Mesenchymal stem cell (in vitro differentiated cells and primary cell): ENCODE measurements around the gene RYR1.

Experiments
- DNase-seq: peaks from one replicate; pipeline ENCODE4 v3.0.0-alpha.2; 2013
- H2AFZ ChIP-seq: one replicate; pipeline ENCODE4 v1.6.1; 2013; ENCODE audit warnings: low read depth, mild to moderate bottlenecking, control low read depth, inconsistent platforms, low read length, moderate library complexity
- H2AK5ac ChIP-seq: 2 replicates; pipeline ENCODE4 v1.6.1; 2013; ENCODE audit warnings: low read length, moderate library complexity, mild to moderate bottlenecking, inconsistent platforms; ENCODE audit not compliant: severe bottlenecking
- H2BK120ac ChIP-seq: one replicate; pipeline ENCODE4 v1.6.1; 2013; ENCODE audit warnings: low read depth, mild to moderate bottlenecking, inconsistent platforms, low read length, moderate library complexity
- H2BK12ac ChIP-seq, 2 experiments: one replicate each; pipeline ENCODE4 v1.6.1; 2013; ENCODE audit warnings: inconsistent platforms in 2 of 2, low read length in 2 of 2, mild to moderate bottlenecking in 2 of 2, moderate library complexity in 2 of 2, control low read depth in 1 of 2
- H2BK15ac ChIP-seq: one replicate; pipeline ENCODE4 v1.6.1; 2013; ENCODE audit warnings: mild to moderate bottlenecking, low read depth, inconsistent platforms; ENCODE audit not compliant: poor library complexity, severe bottlenecking
- H2BK5ac ChIP-seq: 2 replicates; pipeline ENCODE4 v1.6.1; 2013; ENCODE audit warnings: low read depth, mild to moderate bottlenecking, low read length, control low read depth, inconsistent platforms; ENCODE audit not compliant: poor library complexity, severe bottlenecking
- H3K14ac ChIP-seq, 2 experiments: one replicate each; pipeline ENCODE4 v1.6.1; 2013; ENCODE audit warnings: inconsistent platforms in 2 of 2, low read length in 2 of 2, control low read depth in 1 of 2, mild to moderate bottlenecking in 1 of 2, moderate library complexity in 1 of 2
- H3K18ac ChIP-seq, 2 experiments: one replicate each; pipeline ENCODE4 v1.6.1; 2013; ENCODE audit warnings: inconsistent platforms in 2 of 2, low read length in 2 of 2, control low read depth in 1 of 2, low read depth in 1 of 2, mild to moderate bottlenecking in 1 of 2
- H3K23ac ChIP-seq, 2 experiments: one replicate each; pipeline ENCODE4 v1.6.1; 2013; ENCODE audit warnings: inconsistent platforms in 2 of 2, low read length in 2 of 2, mild to moderate bottlenecking in 2 of 2, moderate library complexity in 2 of 2, control low read depth in 1 of 2
- H3K27ac ChIP-seq: 2 replicates; pipeline ENCODE4 v1.5.1; 2013; ENCODE audit warnings: mild to moderate bottlenecking, moderate library complexity, low read length, control low read depth, inconsistent platforms; ENCODE audit not compliant: poor library complexity, severe bottlenecking
- H3K27me3 ChIP-seq, 2 experiments: 2 replicates each; pipeline versions ENCODE4 v1.6.1 to v1.7.0; 2013; ENCODE audit warnings: low read length in 2 of 2, mild to moderate bottlenecking in 2 of 2, moderate library complexity in 2 of 2, control low read depth in 1 of 2, inconsistent platforms in 1 of 2; ENCODE audit not compliant: control insufficient read depth in 1 of 2, insufficient read depth in 1 of 2
- H3K36me3 ChIP-seq, 2 experiments: 2 replicates each; pipeline versions ENCODE4 v1.6.1 to v1.7.0; 2013; ENCODE audit warnings: low read length in 2 of 2, control low read depth in 1 of 2, inconsistent platforms in 1 of 2, low read depth in 1 of 2, mild to moderate bottlenecking in 1 of 2; ENCODE audit not compliant: insufficient read depth in 2 of 2, control insufficient read depth in 1 of 2
- H3K4ac ChIP-seq, 2 experiments: one replicate each; pipeline ENCODE4 v1.6.1; 2013; ENCODE audit warnings: inconsistent platforms in 2 of 2, low read length in 2 of 2, mild to moderate bottlenecking in 2 of 2, moderate library complexity in 2 of 2, control low read depth in 1 of 2, low read depth in 1 of 2
- H3K4me1 ChIP-seq: 2 replicates; pipeline ENCODE4 v1.6.1; 2013; ENCODE audit warnings: low read depth, low read length, control low read depth; ENCODE audit not compliant: control insufficient read depth, insufficient read depth
- H3K4me2 ChIP-seq: 2 replicates; pipeline ENCODE4 v1.6.1; 2013; ENCODE audit warnings: low read length, mild to moderate bottlenecking, inconsistent platforms; ENCODE audit not compliant: poor library complexity, severe bottlenecking
- H3K4me3 ChIP-seq, 2 experiments: 2 replicates each; pipeline versions ENCODE4 v1.5.1 to v1.7.0; 2013; ENCODE audit warnings: low read length in 2 of 2, mild to moderate bottlenecking in 2 of 2, control low read depth in 1 of 2, low read depth in 1 of 2; ENCODE audit not compliant: insufficient read depth in 1 of 2
- H3K79me1 ChIP-seq: replicated peaks from 2 replicates; pipeline ENCODE4 v1.6.1; 2013; ENCODE audit warnings: mild to moderate bottlenecking, control low read depth, low read length, inconsistent platforms; ENCODE audit not compliant: poor library complexity, severe bottlenecking
- H3K9ac ChIP-seq: 2 replicates; pipeline ENCODE4 v1.7.0; 2013; ENCODE audit warnings: mild to moderate bottlenecking, low read length, moderate library complexity
- H3K9me3 ChIP-seq: 2 replicates; pipeline ENCODE4 v1.7.0; 2013; ENCODE audit warnings: mild to moderate bottlenecking, low read length; ENCODE audit not compliant: control insufficient read depth
- H4K8ac ChIP-seq: one replicate; pipeline ENCODE4 v1.6.1; 2013; ENCODE audit warnings: inconsistent platforms, mild to moderate bottlenecking, low read length, moderate library complexity
- H4K91ac ChIP-seq: one replicate; pipeline ENCODE4 v1.6.1; 2013; ENCODE audit warnings: mild to moderate bottlenecking, low read length, inconsistent platforms
- WGBS: methylation state at CpG from one replicate; pipeline ENCODE4 v1.1.7; 2013; ENCODE audit warnings: mixed read lengths; 5-methylcytosine and 5-hydroxymethylcytosine counted together

RYR1 gene

GRCh38 chr19:38486731-38487336, 53.3 kb downstream of the RYR1 start:
- Histone ChIP-seq H3K27me3 (peaks cover 0 to 14% of the 10 kb centered on the region in 2 experiments), H3K27ac (no peak overlapping the region), H4K91ac (no peak overlapping the region), H3K4ac (no peak overlapping the region), H3K4me2 (no peak overlapping the region), H3K18ac (no peak overlapping the region), H2BK15ac (no peak overlapping the region), H3K23ac (no peak overlapping the region), H3K14ac (no peak overlapping the region), H3K9me3 (peaks cover 19% of the 10 kb centered on the region), H2BK5ac (no peak overlapping the region), H3K4me3 (no peak overlapping the region), H2BK120ac (no peak overlapping the region), H2AK5ac (no peak overlapping the region), H3K79me1 (no peaks in the 10 kb centered on the region), H3K36me3 (no peaks in the 10 kb centered on the region), H2BK12ac (no peak overlapping the region), H2AFZ (no peak overlapping the region), H4K8ac (no peak overlapping the region), H3K4me1 (no peaks in the 10 kb centered on the region), H3K9ac (no peak overlapping the region)
- 88% methylated on average over 5 of the region's 6 CpGs for WGBS
- no peak for DNase-seq

GRCh38 chr19:38488096-38488495, 54.6 kb downstream of the RYR1 start:
- H3K18ac ChIP-seq = no peak overlapping the region
- H3K4ac ChIP-seq = no peak overlapping the region
- H3K9ac ChIP-seq = no peak overlapping the region
- no peaks in the 10 kb centered on the region for H3K79me1 ChIP-seq
- H3K27ac ChIP-seq = no peak overlapping the region
- H4K91ac ChIP-seq = no peak overlapping the region
- H3K4me2 ChIP-seq = no peak overlapping the region
- H3K14ac ChIP-seq = no peak overlapping the region
- no peak for DNase-seq
- no peaks in the 10 kb centered on the region for H3K36me3 ChIP-seq
- no peak overlapping the region for H4K8ac ChIP-seq
- no peak overlapping the region for H2BK15ac ChIP-seq
- H3K4me1 ChIP-seq = no peaks in the 10 kb centered on the region
- no peak overlapping the region for H2BK5ac ChIP-seq
- WGBS = 79% methylated on average over 3 of the region's 3 CpGs
- H2BK12ac ChIP-seq = no peak overlapping the region
- no peak overlapping the region for H2BK120ac ChIP-seq
- H3K23ac ChIP-seq = no peak overlapping the region
- no peak overlapping the region for H2AFZ ChIP-seq
- H3K27me3 ChIP-seq = peaks cover 0 to 7% of the 10 kb centered on the region in 2 experiments
- no peak overlapping the region for H2AK5ac ChIP-seq
- H3K4me3 ChIP-seq = no peak overlapping the region
- H3K9me3 ChIP-seq = peaks cover 19% of the 10 kb centered on the region

- Histone ChIP-seq H3K4me2 (no peak overlapping the region), H3K27ac (no peak overlapping the region), H3K36me3 (no peaks in the 10 kb centered on the region), H2AK5ac (no peak overlapping the region), H3K79me1 (no peaks in the 10 kb centered on the region), H3K9me3 (peaks cover 19% of the 10 kb centered on the region), H3K4ac (no peak overlapping the region), H3K14ac (no peak overlapping the region), H3K23ac (no peak overlapping the region), H3K4me1 (no peaks in the 10 kb centered on the region), H2BK120ac (no peak overlapping the region), H4K8ac (no peak overlapping the region), H4K91ac (no peak overlapping the region), H2BK15ac (no peak overlapping the region), H3K27me3 (peaks cover 0 to 7% of the 10 kb centered on the region in 2 experiments), H2BK5ac (no peak overlapping the region), H3K18ac (no peak overlapping the region), H2BK12ac (no peak overlapping the region), H3K4me3 (no peak overlapping the region), H3K9ac (no peak overlapping the region), H2AFZ (no peak overlapping the region)
- DNase-seq = no peak
- 81% methylated on average over 9 of the region's 9 CpGs for WGBS
Observed at GRCh38 chr19:38488776-38489481, 55.4 kb downstream of the RYR1 start.

DNA sequence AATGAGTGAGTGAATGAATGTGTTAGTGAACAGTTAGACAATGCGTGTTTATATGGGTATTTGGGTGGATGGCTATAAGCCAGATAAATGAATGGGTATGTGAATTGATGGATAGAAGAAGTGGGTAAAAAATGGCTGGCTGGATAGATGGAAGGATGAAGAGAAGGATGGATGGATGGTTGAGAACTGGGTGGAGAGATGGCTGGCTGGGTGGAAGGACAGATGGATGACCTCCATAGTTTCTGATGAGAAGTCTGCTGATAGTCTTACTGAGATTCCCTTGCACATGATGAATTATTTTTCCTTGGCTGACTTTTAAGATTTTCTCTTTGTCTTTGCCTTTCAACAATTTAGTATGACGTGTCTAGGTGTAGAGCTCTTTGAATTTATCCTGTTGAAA, 57.4 kb downstream of the RYR1 start:
- no peak overlapping the region for H4K8ac ChIP-seq
- H3K4me1 ChIP-seq = no peaks in the 10 kb centered on the region
- peaks cover 0 to 3% of the 10 kb centered on the region in 2 experiments for H3K27me3 ChIP-seq
- no peak overlapping the region for H2BK5ac ChIP-seq
- H3K4me2 ChIP-seq = no peak overlapping the region
- no peak overlapping the region for H3K4me3 ChIP-seq
- no peak overlapping the region for H3K23ac ChIP-seq
- no peak overlapping the region for H3K4ac ChIP-seq
- H4K91ac ChIP-seq = no peak overlapping the region
- no peak overlapping the region for H3K9ac ChIP-seq
- H3K14ac ChIP-seq = no peak overlapping the region
- H3K27ac ChIP-seq = no peak overlapping the region
- H2AFZ ChIP-seq = no peak overlapping the region
- 84% methylated on average over 1 of the region's 2 CpGs for WGBS
- no peak overlapping the region for H2BK120ac ChIP-seq
- H3K79me1 ChIP-seq = no peaks in the 10 kb centered on the region
- DNase-seq = no peak
- no peak overlapping the region for H2BK15ac ChIP-seq
- no peak overlapping the region for H2BK12ac ChIP-seq
- no peak overlapping the region for H2AK5ac ChIP-seq
- no peaks in the 10 kb centered on the region for H3K36me3 ChIP-seq
- H3K18ac ChIP-seq = no peak overlapping the region
- H3K9me3 ChIP-seq = peaks cover 19% of the 10 kb centered on the region
